HepG2 (cell line): Measurements from ENCODE around the gene PALM3. TPM values are rescaled to one million over a fixed set of nuclear protein-coding genes. Genes with fewer than 3 reads are reported as not detected.
A peak's percentile ranks its signal among the peaks of the same experiment; 100 is the strongest.

Source experiments
- FLYWCH1 ChIP-seq: sonication (generic); formaldehyde crosslinking; IDR thresholded peaks from 2 replicates; pipeline ENCODE4 v1.8.1; 2023; ENCODE audit warnings: mild to moderate bottlenecking, missing genetic modification reagents
- FOXO1 ChIP-seq: sonication (generic); formaldehyde crosslinking; IDR thresholded peaks from 2 replicates; pipeline ENCODE4 v1.4.0; 2020; ENCODE audit warnings: missing genetic modification reagents
- MXI1 ChIP-seq: IDR thresholded peaks from 3 replicates; pipeline ENCODE4 v1.6.1; 2012; ENCODE audit warnings: low read depth, low read length, inconsistent platforms, borderline replicate concordance
- NR1H2 ChIP-seq: sonication (generic); formaldehyde crosslinking; IDR thresholded peaks from 2 replicates; pipeline ENCODE4 v1.8.1; 2022; ENCODE audit warnings: low read depth, missing genetic modification reagents, borderline replicate concordance
- TGIF2 ChIP-seq: IDR thresholded peaks from 2 replicates; pipeline ENCODE4 v1.6.1; 2016; ENCODE audit warnings: control low read depth, missing compliant biosample characterization
- ZNF263 ChIP-seq: sonication (generic); formaldehyde crosslinking; IDR thresholded peaks from 2 replicates; pipeline ENCODE4 v1.4.0; 2020; ENCODE audit warnings: missing genetic modification reagents
- polyA plus RNA-seq, 8 experiments: library from polyadenylated mRNA; depleted of rRNA in 3 of 8; stranded (reverse) in 7 of 8; unstranded in 1 of 8; fragments of >200 nt; fragmentation: Illumina TruSeq in 4 of 8; extraction: Trizol in 4 of 8; gene quantifications; 2 replicates each; pipeline versions ENCODE4 v1.2.1 to v1.2.3, GENCODE V29; 2011 to 2016; ENCODE audit warnings: low read depth in 4 of 8, missing spikeins in 1 of 8, mixed read lengths in 1 of 8; ENCODE audit not compliant: insufficient read depth in 1 of 8
- total RNA-seq, 5 experiments: library from RNA; depleted of rRNA; stranded (reverse); fragments of >200 nt; fragmentation: Illumina TruSeq; extraction: Trizol; gene quantifications; 2 replicates each; pipeline ENCODE4 v1.2.3, GENCODE V29; 2016; ENCODE audit warnings: low read depth in 1 of 5
- TF ChIP-seq, protein P1 (sequence below): sonication (generic); formaldehyde crosslinking; IDR thresholded peaks from 2 replicates; pipeline ENCODE4 v1.4.0; 2020; ENCODE audit warnings: missing genetic modification reagents
- TF ChIP-seq, protein P2 (sequence below): sonication (generic); formaldehyde crosslinking; IDR thresholded peaks from 2 replicates; pipeline ENCODE4 v1.5.0; 2020; ENCODE audit warnings: missing genetic modification reagents

Gene PALM3
- total and polyA plus RNA-seq, 2 of the 13 experiments (the other 11 are each of a cell fraction or from before 2014, with no cell fraction given): 0.79 to 2.4 TPM

DNA sequence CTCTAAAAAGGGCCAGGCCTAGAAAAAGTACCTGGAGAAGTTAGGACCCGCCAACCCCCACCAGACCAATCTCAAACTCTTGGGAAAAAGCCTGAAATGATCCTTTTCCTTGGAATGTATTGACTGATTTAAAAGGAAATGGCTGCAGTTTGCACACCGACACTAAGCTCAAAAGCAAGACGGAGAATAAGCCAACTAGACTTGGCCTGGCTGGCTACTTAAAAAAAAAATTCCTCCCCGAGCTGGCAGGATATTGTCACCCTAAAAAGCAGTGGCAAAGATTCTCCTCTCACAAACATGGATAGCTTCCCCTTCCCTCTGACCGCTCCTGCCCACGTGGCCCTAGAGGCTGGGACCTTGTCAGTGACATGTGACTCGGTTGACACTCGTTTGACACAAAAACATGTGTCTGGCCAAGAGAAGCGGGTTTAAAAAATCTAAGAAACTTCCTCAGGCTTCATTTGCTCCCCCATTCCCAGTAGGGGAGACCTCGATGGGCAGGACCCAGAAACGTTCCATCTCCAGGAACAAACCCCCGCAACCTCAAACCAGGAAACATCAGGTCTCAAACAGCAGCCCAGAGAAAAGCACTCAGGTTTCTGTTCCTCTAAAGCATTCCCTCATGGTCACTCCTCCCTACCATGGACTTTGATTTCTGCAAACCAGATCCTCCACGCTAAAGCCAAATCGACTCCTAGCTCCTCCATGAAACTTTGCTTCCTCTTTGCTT lies 57.1 kb downstream of the PALM3 start (continued):
- TF ChIP-seq, protein P1, sequence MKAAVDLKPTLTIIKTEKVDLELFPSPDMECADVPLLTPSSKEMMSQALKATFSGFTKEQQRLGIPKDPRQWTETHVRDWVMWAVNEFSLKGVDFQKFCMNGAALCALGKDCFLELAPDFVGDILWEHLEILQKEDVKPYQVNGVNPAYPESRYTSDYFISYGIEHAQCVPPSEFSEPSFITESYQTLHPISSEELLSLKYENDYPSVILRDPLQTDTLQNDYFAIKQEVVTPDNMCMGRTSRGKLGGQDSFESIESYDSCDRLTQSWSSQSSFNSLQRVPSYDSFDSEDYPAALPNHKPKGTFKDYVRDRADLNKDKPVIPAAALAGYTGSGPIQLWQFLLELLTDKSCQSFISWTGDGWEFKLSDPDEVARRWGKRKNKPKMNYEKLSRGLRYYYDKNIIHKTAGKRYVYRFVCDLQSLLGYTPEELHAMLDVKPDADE (CRISPR knock-in tag): 0 out of 2 replicates have a peak, but pooled peaks have one; percentile 8
- TF ChIP-seq NR1H2 (CRISPR knock-in tag) (no peak), ZNF263 (CRISPR knock-in tag) (peak; percentile 86), FOXO1 (no peak), FLYWCH1 (CRISPR knock-in tag) (no peak), TGIF2 (peak; percentile 94), MXI1 (peak; percentile 89; the same call in 2 of the 3 replicates)
- TF ChIP-seq, protein P2, sequence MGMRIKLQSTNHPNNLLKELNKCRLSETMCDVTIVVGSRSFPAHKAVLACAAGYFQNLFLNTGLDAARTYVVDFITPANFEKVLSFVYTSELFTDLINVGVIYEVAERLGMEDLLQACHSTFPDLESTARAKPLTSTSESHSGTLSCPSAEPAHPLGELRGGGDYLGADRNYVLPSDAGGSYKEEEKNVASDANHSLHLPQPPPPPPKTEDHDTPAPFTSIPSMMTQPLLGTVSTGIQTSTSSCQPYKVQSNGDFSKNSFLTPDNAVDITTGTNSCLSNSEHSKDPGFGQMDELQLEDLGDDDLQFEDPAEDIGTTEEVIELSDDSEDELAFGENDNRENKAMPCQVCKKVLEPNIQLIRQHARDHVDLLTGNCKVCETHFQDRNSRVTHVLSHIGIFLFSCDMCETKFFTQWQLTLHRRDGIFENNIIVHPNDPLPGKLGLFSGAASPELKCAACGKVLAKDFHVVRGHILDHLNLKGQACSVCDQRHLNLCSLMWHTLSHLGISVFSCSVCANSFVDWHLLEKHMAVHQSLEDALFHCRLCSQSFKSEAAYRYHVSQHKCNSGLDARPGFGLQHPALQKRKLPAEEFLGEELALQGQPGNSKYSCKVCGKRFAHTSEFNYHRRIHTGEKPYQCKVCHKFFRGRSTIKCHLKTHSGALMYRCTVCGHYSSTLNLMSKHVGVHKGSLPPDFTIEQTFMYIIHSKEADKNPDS (CRISPR knock-in tag): no peak

Other genes with a start within 250 kb of the PALM3 start
- gene NANOS3, start 184.9 kb downstream of the PALM3 start, total RNA-seq (2016; rRNA removed; fragmentation: Illumina TruSeq; extraction: Trizol): not detected in 2 replicates
- gene NANOS3, start 184.9 kb downstream of the PALM3 start, polyA plus RNA-seq (2011; rRNA removed): 0.21 TPM in 1 of 2 replicates, not detected in the other
- 0.84 and 1.5 TPM in 2 replicates for gene BRME1, start 156.0 kb downstream of the PALM3 start, total RNA-seq (2016; rRNA removed; fragmentation: Illumina TruSeq; extraction: Trizol)
- 0.74 and 0.91 TPM in 2 replicates for gene BRME1, start 156.0 kb downstream of the PALM3 start, polyA plus RNA-seq (2011; rRNA removed)
- gene CC2D1A, start 155.9 kb downstream of the PALM3 start, total RNA-seq (2016; rRNA removed; fragmentation: Illumina TruSeq; extraction: Trizol): 6.4 and 9.7 TPM in 2 replicates
- gene CC2D1A, start 155.9 kb downstream of the PALM3 start, polyA plus RNA-seq (2011; rRNA removed): 11.5 and 17.0 TPM in 2 replicates
- not detected in 2 replicates for gene PODNL1, start 123.7 kb downstream of the PALM3 start, total RNA-seq (2016; rRNA removed; fragmentation: Illumina TruSeq; extraction: Trizol)
- gene PODNL1, start 123.7 kb downstream of the PALM3 start, polyA plus RNA-seq (2011; rRNA removed): 0.18 TPM in 1 of 2 replicates, not detected in the other
- gene DCAF15, start 109.6 kb downstream of the PALM3 start, total RNA-seq (2016; rRNA removed; fragmentation: Illumina TruSeq; extraction: Trizol): 8.5 and 14.0 TPM in 2 replicates
- gene DCAF15, start 109.6 kb downstream of the PALM3 start, polyA plus RNA-seq (2011; rRNA removed): 13.5 and 13.6 TPM in 2 replicates
- 1.3 and 1.4 TPM in 2 replicates for gene RFX1, start 55.8 kb downstream of the PALM3 start, total RNA-seq (2016; rRNA removed; fragmentation: Illumina TruSeq; extraction: Trizol)
- 0.56 and 1.1 TPM in 2 replicates for gene RFX1, start 55.8 kb downstream of the PALM3 start, polyA plus RNA-seq (2011; rRNA removed)
- gene RLN3, start 33.9 kb downstream of the PALM3 start, total RNA-seq (2016; rRNA removed; fragmentation: Illumina TruSeq; extraction: Trizol): not detected in 2 replicates
- not detected in 2 replicates for gene RLN3, start 33.9 kb downstream of the PALM3 start, polyA plus RNA-seq (2011; rRNA removed)
- 3.4 and 8.1 TPM in 2 replicates for gene IL27RA, start 30.3 kb downstream of the PALM3 start, total RNA-seq (2016; rRNA removed; fragmentation: Illumina TruSeq; extraction: Trizol)
- 3.5 and 5.4 TPM in 2 replicates for gene IL27RA, start 30.3 kb downstream of the PALM3 start, polyA plus RNA-seq (2011; rRNA removed)
- gene MISP3, start 10.7 kb upstream of the PALM3 start, total RNA-seq (2016; rRNA removed; fragmentation: Illumina TruSeq; extraction: Trizol): 5.2 and 5.4 TPM in 2 replicates
- gene MISP3, start 10.7 kb upstream of the PALM3 start, polyA plus RNA-seq (2011; rRNA removed): 2.5 and 3.4 TPM in 2 replicates
- 0.11 TPM in 1 of 2 replicates, not detected in the other for gene C19orf67, start 23.7 kb upstream of the PALM3 start, total RNA-seq (2016; rRNA removed; fragmentation: Illumina TruSeq; extraction: Trizol)
- 0.32 and 0.69 TPM in 2 replicates for gene C19orf67, start 23.7 kb upstream of the PALM3 start, polyA plus RNA-seq (2011; rRNA removed)
- gene SAMD1, start 28.7 kb upstream of the PALM3 start, total RNA-seq (2016; rRNA removed; fragmentation: Illumina TruSeq; extraction: Trizol): 27.0 and 45.0 TPM in 2 replicates
- gene SAMD1, start 28.7 kb upstream of the PALM3 start, polyA plus RNA-seq (2011; rRNA removed): 17.5 and 18.9 TPM in 2 replicates
- 11.0 and 14.0 TPM in 2 replicates for gene PRKACA, start 55.7 kb upstream of the PALM3 start, total RNA-seq (2016; rRNA removed; fragmentation: Illumina TruSeq; extraction: Trizol)
- 18.2 and 22.9 TPM in 2 replicates for gene PRKACA, start 55.7 kb upstream of the PALM3 start, polyA plus RNA-seq (2011; rRNA removed)
- 21.9 and 24.8 TPM in 2 replicates for gene ASF1B, start 74.5 kb upstream of the PALM3 start, total RNA-seq (2016; rRNA removed; fragmentation: Illumina TruSeq; extraction: Trizol)
- 14.8 and 18.2 TPM in 2 replicates for gene ASF1B, start 74.5 kb upstream of the PALM3 start, polyA plus RNA-seq (2011; rRNA removed)
- gene ADGRL1, start 144.1 kb upstream of the PALM3 start, total RNA-seq (2016; rRNA removed; fragmentation: Illumina TruSeq; extraction: Trizol): 0.41 and 0.49 TPM in 2 replicates
- 1.7 and 1.9 TPM in 2 replicates for gene ADGRL1, start 144.1 kb upstream of the PALM3 start, polyA plus RNA-seq (2011; rRNA removed)